Endodermal cell (in vitro differentiated cells): Measurements from ENCODE around the gene ACTG2. TPM values are rescaled to one million over a fixed set of nuclear protein-coding genes. Genes with fewer than 3 reads are reported as not detected.

Source experiments
- DNase-seq: peaks from one replicate; pipeline ENCODE4 v3.0.0-alpha.2; 2017
- H3K27ac ChIP-seq: 2 replicates; pipeline ENCODE4 v1.5.1; 2013; ENCODE audit warnings: mild to moderate bottlenecking, low read depth, low read length, moderate library complexity
- H3K27me3 ChIP-seq: 2 replicates; pipeline ENCODE4 v1.6.1; 2013; ENCODE audit warnings: mild to moderate bottlenecking, low read length, moderate library complexity; ENCODE audit not compliant: insufficient read depth, control insufficient read depth, poor library complexity, severe bottlenecking
- H3K36me3 ChIP-seq: 2 replicates; pipeline ENCODE4 v1.7.0; 2013; ENCODE audit warnings: mild to moderate bottlenecking, low read length, moderate library complexity; ENCODE audit not compliant: control insufficient read depth, insufficient read depth
- H3K4me1 ChIP-seq: one replicate; pipeline ENCODE4 v1.7.0; 2013; ENCODE audit warnings: low read length; ENCODE audit not compliant: control insufficient read depth, insufficient read depth
- H3K4me3 ChIP-seq: 2 replicates; pipeline ENCODE4 v1.5.1; 2013; ENCODE audit warnings: mild to moderate bottlenecking, low read length, moderate library complexity
- H3K9ac ChIP-seq: 2 replicates; pipeline ENCODE4 v1.6.1; 2013; ENCODE audit warnings: mild to moderate bottlenecking, low read length, moderate library complexity; ENCODE audit not compliant: poor library complexity, severe bottlenecking; ENCODE audit errors: extremely low read depth
- H3K9me3 ChIP-seq: 2 replicates; pipeline ENCODE4 v1.6.1; 2013; ENCODE audit warnings: mild to moderate bottlenecking, low read length, moderate library complexity; ENCODE audit not compliant: control insufficient read depth
- H3K27ac Mint-ChIP-seq: 2 replicates; pipeline ENCODE4 v1.8.0; 2020; ENCODE audit warnings: mixed read lengths
- H3K27me3 Mint-ChIP-seq: 2 replicates; pipeline ENCODE4 v1.8.0; 2021; ENCODE audit warnings: mild to moderate bottlenecking, mixed read lengths; ENCODE audit not compliant: insufficient read depth
- H3K36me3 Mint-ChIP-seq: 2 replicates; pipeline ENCODE4 v1.8.0; 2020; ENCODE audit warnings: low read depth, mixed read lengths
- H3K4me1 Mint-ChIP-seq: 2 replicates; pipeline ENCODE4 v1.8.0; 2020; ENCODE audit warnings: mixed read lengths
- H3K4me3 Mint-ChIP-seq: 2 replicates; pipeline ENCODE4 v1.8.0; 2020; ENCODE audit warnings: mild to moderate bottlenecking, moderate library complexity, mixed read lengths
- H3K9me3 Mint-ChIP-seq: 2 replicates; pipeline ENCODE4 v1.8.0; 2020; ENCODE audit warnings: mild to moderate bottlenecking, mixed read lengths
- CTCF ChIP-seq: fragments of 200-600 bp; sonication (generic); conservative IDR thresholded peaks from 2 replicates; pipeline ENCODE4 v1.5.0; 2021; ENCODE audit warnings: antibody characterized with exemption, mild to moderate bottlenecking
- WGBS, 2 experiments: methylation state at CpG; one replicate each; pipeline versions ENCODE4 v1.1.5 to v1.1.7; 2013; ENCODE audit warnings: missing lambda C conversion rate in 2 of 2, mixed read lengths in 1 of 2; ENCODE audit not compliant: insufficient coverage in 1 of 2, insufficient read length in 1 of 2; 5-methylcytosine and 5-hydroxymethylcytosine counted together
- total RNA-seq, 2 donors: library from RNA; stranded (reverse); fragmentation: NEBNext Ultra II Directional in 1 of 2; extraction: Animal tissue kit (Norgen Biotek cat#: 25700) in 1 of 2; gene quantifications; 2 replicates in 1 of 2; 3 replicates in 1 of 2; pipeline ENCODE4 v1.2.1, GENCODE V29; 2021

Gene ACTG2
- total RNA-seq, 2 donors from 2014 or later = 1.5 to 1.6 TPM

DNA sequence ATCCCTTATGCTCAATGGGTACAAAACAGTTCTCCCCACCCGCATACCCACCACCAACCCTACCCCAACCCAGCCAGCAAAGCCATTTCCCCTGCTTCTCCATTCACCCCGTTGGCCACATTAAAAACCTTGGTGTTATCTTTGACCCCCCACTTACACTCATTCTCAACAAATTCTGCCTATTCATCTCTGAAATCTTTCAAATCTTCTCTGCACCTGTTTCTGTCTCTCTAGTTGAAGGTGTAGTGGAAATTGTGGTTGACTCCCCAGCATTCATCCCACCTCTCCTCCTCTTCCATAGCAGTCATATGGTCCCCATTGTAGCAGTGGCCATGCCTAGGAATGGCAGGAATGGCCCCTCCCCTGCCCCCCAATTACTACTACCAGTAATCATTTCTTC is 71.4 kb downstream of the ACTG2 start:
- H3K27me3 Mint-ChIP-seq = peaks cover under 1% of the 10 kb centered on the region
- Histone ChIP-seq H3K36me3 (peaks cover 1% of the 10 kb centered on the region), H3K4me1 (no peaks in the 10 kb centered on the region), H3K27ac (no peak overlapping the region), H3K9me3 (peaks cover 8% of the 10 kb centered on the region), H3K4me3 (no peak overlapping the region), H3K27me3 (no peaks in the 10 kb centered on the region), H3K9ac (no peak overlapping the region)
- no peak for DNase-seq
- H3K27ac Mint-ChIP-seq = no peak overlapping the region
- WGBS, 2 experiments = 83% methylated on average over 2 of the region's 2 CpGs
- H3K36me3 Mint-ChIP-seq = peaks cover 9% of the 10 kb centered on the region
- H3K9me3 Mint-ChIP-seq = peaks cover 5% of the 10 kb centered on the region
- H3K4me1 Mint-ChIP-seq = peaks cover 11% of the 10 kb centered on the region
- no peak for TF ChIP-seq CTCF
- H3K4me3 Mint-ChIP-seq = no peak overlapping the region

DNA sequence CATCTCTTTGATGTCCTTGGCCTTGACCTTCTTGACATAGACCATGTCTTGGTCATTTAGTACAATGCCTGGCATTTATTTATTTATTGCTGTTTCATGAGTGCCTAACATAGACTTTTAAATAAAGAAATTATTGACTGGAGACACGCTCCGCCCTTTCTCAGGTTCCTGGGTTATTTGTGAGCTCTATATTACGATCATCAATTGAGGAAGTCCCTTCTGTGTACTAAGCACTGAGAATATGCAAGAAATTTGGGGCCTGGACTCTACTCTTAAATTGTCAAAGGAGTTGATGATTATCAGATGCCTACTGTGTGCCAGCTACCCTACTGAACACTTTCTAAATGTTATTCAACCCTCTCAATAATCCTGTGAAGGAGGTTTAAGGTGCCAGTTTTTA is 72.2 kb downstream of the ACTG2 start:
- H3K27ac Mint-ChIP-seq = no peak overlapping the region
- H3K27me3 Mint-ChIP-seq = peaks cover 4% of the 10 kb centered on the region
- Histone ChIP-seq H3K4me3 (no peak overlapping the region), H3K27ac (no peak overlapping the region), H3K27me3 (no peaks in the 10 kb centered on the region), H3K9ac (no peak overlapping the region), H3K9me3 (peaks cover 8% of the 10 kb centered on the region), H3K4me1 (no peaks in the 10 kb centered on the region), H3K36me3 (no peaks in the 10 kb centered on the region)
- no peak for DNase-seq
- H3K4me1 Mint-ChIP-seq = peaks cover 5% of the 10 kb centered on the region
- H3K9me3 Mint-ChIP-seq = peaks cover 5% of the 10 kb centered on the region
- no peak overlapping the region for H3K4me3 Mint-ChIP-seq
- 96 to 97% methylated on average over 3 of the region's 3 CpGs for WGBS, 2 experiments
- no peak for TF ChIP-seq CTCF
- H3K36me3 Mint-ChIP-seq = peaks cover 3% of the 10 kb centered on the region

- no peak overlapping the region for H3K4me3 Mint-ChIP-seq
- no peaks in the 10 kb centered on the region for H3K36me3 Mint-ChIP-seq
- Histone ChIP-seq H3K36me3 (no peaks in the 10 kb centered on the region), H3K27me3 (no peaks in the 10 kb centered on the region), H3K4me3 (no peak overlapping the region), H3K27ac (no peak overlapping the region), H3K9me3 (no peaks in the 10 kb centered on the region), H3K9ac (no peak overlapping the region), H3K4me1 (no peaks in the 10 kb centered on the region)
- H3K4me1 Mint-ChIP-seq = peaks cover 13% of the 10 kb centered on the region
- H3K27me3 Mint-ChIP-seq = peaks cover 7% of the 10 kb centered on the region
- no peak for DNase-seq
- H3K27ac Mint-ChIP-seq = no peak overlapping the region
- WGBS, 2 experiments = 88% methylated on average over 8 of the region's 8 CpGs; no CpG with 5 or more reads in 1 of the 2 experiments
- H3K9me3 Mint-ChIP-seq = no peaks in the 10 kb centered on the region
- no peak for TF ChIP-seq CTCF
Measured at GRCh38 chr2:73968357-73968937, 75.6 kb downstream of the ACTG2 start.
